Adipose tissue (tissue), 3 donors: ENCODE measurements around the gene SFI1. TPM values are rescaled to one million over a fixed set of nuclear protein-coding genes. Genes with fewer than 3 reads are reported as not detected.
"Not testable (repeated sequence)": the region's sequence is repeated elsewhere in the genome, so short reads cannot be mapped to it uniquely, and the experiment has no call there.

Experiments
- H3K27ac ChIP-seq: one replicate; pipeline ENCODE4 v1.5.1; 2013; ENCODE audit warnings: low read depth, low read length
- WGBS, 3 donors: extraction: QIAGEN DNeasy Blood & Tissue Kit; methylation state at CpG; one replicate each; pipeline ENCODE4 v1.1.7; 2013; 5-methylcytosine and 5-hydroxymethylcytosine counted together
- polyA plus RNA-seq, 3 donors: library from polyadenylated mRNA; stranded (reverse); fragments of 200-250 nt; gene quantifications; one replicate each; pipeline ENCODE4 v1.2.3, GENCODE V29; 2013
- donor health status: healthy with polysubstance abuse.
- donor health status: Bipolar disorder and iron deficiency.
- donor health status: healthy.

Gene SFI1
- polyA plus RNA-seq, 3 donors = 9.9 to 21.8 (median 12.9) TPM

- WGBS, 3 donors = 0 to 1% (median 0%) methylated on average over 31 to 57 of the region's 61 CpGs
- H3K27ac ChIP-seq = peak overlapping the region; percentile 61
Measured at GRCh38 chr22:31488988-31489617, 7.2 kb upstream of the SFI1 start.

- 0 to 1% (median 1%) methylated on average over 70 to 99 of the region's 100 CpGs for WGBS, 3 donors
- peak within 1 kb of the TSS; percentile 61 for H3K27ac ChIP-seq
Measured at GRCh38 chr22:31489632-31490495, 6.5 kb upstream of the SFI1 start, which contains the start of gene EIF4ENIF1. Gene EIF4ENIF1, minus strand, starts transcription at chr22:31489842. Its CDS starts 1,124 bp downstream, at chr22:31488718.

GRCh38 chr22:31490496-31490925 lies 5.8 kb upstream of the SFI1 start:
- WGBS, 3 donors = 2% methylated on average over 15 of the region's 15 CpGs
- peak overlapping the region; percentile 35 for H3K27ac ChIP-seq

GRCh38 chr22:31491218-31491962 lies 4.9 kb upstream of the SFI1 start:
- 69 to 84% (median 76%) methylated on average over 8 of the region's 8 CpGs for WGBS, 3 donors
- H3K27ac ChIP-seq = no peak overlapping the region

- no peak overlapping the region for H3K27ac ChIP-seq
- 88 to 90% (median 89%) methylated on average over 3 of the region's 3 CpGs for WGBS, 3 donors
Measured at GRCh38 chr22:31492151-31492550, 4.2 kb upstream of the SFI1 start.

GRCh38 chr22:31493355-31493754 lies 3.0 kb upstream of the SFI1 start:
- not testable (repeated sequence) for H3K27ac ChIP-seq
- 93 to 97% (median 97%) methylated on average over 5 of the region's 5 CpGs for WGBS, 3 donors

GRCh38 chr22:31495343-31495742 lies 993 bp upstream of the SFI1 start:
- no peak overlapping the region for H3K27ac ChIP-seq
- WGBS, 3 donors = 63 to 72% (median 69%) methylated on average over 15 of the region's 15 CpGs

GRCh38 chr22:31496735-31497146 lies 405 bp downstream of the SFI1 start:
- H3K27ac ChIP-seq = no peak overlapping the region
- WGBS, 3 donors = 1% methylated on average over 28 to 30 of the region's 30 CpGs

- no peak overlapping the region for H3K27ac ChIP-seq
- 67 to 77% (median 72%) methylated on average over 10 of the region's 10 CpGs for WGBS, 3 donors
Measured at GRCh38 chr22:31497148-31497938, 1.0 kb downstream of the SFI1 start.

- WGBS, 3 donors = 66 to 80% (median 72%) methylated on average over 2 of the region's 2 CpGs
- H3K27ac ChIP-seq = no peak overlapping the region
Measured at GRCh38 chr22:31501738-31502137, 5.4 kb downstream of the SFI1 start.

GRCh38 chr22:31503211-31503964 lies 7.1 kb downstream of the SFI1 start:
- H3K27ac ChIP-seq = no peak overlapping the region
- WGBS, 3 donors = 91 to 96% (median 95%) methylated on average over 13 to 14 of the region's 14 CpGs

GRCh38 chr22:31504282-31504681 lies 7.9 kb downstream of the SFI1 start:
- no peak overlapping the region for H3K27ac ChIP-seq
- 79 to 90% (median 89%) methylated on average over 4 of the region's 4 CpGs for WGBS, 3 donors

GRCh38 chr22:31507517-31507916 lies 11.2 kb downstream of the SFI1 start:
- H3K27ac ChIP-seq = not testable (repeated sequence)

- WGBS, 3 donors = 92 to 99% (median 96%) methylated on average over 4 of the region's 4 CpGs
- H3K27ac ChIP-seq = no peak overlapping the region
Measured at GRCh38 chr22:31508536-31508935, 12.2 kb downstream of the SFI1 start.

GRCh38 chr22:31509061-31509762 lies 12.9 kb downstream of the SFI1 start:
- H3K27ac ChIP-seq = no peak overlapping the region
- 81 to 86% (median 83%) methylated on average over 6 of the region's 6 CpGs for WGBS, 3 donors

GRCh38 chr22:31520051-31520450 lies 23.7 kb downstream of the SFI1 start:
- 44 to 84% (median 79%) methylated on average over 4 of the region's 4 CpGs for WGBS, 3 donors
- H3K27ac ChIP-seq = no peak overlapping the region

GRCh38 chr22:31524132-31524531 lies 27.8 kb downstream of the SFI1 start:
- WGBS, 3 donors = 94 to 98% (median 95%) methylated on average over 5 of the region's 5 CpGs
- not testable (repeated sequence) for H3K27ac ChIP-seq
